ENCODE measurements around the gene ERBIN.

Gene ERBIN

GRCh38 chr5:65932676-65933075 is 6.3 kb downstream of the ERBIN start:
- no peak overlapping the region; the same call in 1 of the 2 replicates for H3K9ac ChIP-seq (ENCODE audit: low read length)
- H3K4me3 ChIP-seq (ENCODE audit: low read depth, low read length, poor library complexity, severe bottlenecking), result peak overlapping the region; percentile 5
- no peaks in the 10 kb centered on the region; the same call in none of the 2 replicates for H3F3A ChIP-seq (ENCODE audit: insufficient read depth, low read length)
- no peaks in the 10 kb centered on the region for H3K27me3 ChIP-seq (ENCODE audit: insufficient read depth, low read length)
- H3K27ac ChIP-seq (ENCODE audit: low read depth, low read length, poor library complexity, severe bottlenecking), result peak overlapping the region; percentile 89
- no peak overlapping the region for H2AFZ ChIP-seq (ENCODE audit: low read length)
- H3K9me2 ChIP-seq (ENCODE audit: low read depth, low read length), result no peaks in the 10 kb centered on the region
- no peaks in the 10 kb centered on the region for H3K9me3 ChIP-seq (ENCODE audit: low read length)
- TF ChIP-seq CTCF (IDR thresholded peaks at IDR 0.05; ENCODE audit: low read length) (no peak), EZH2 (IDR thresholded peaks at IDR 0.05; ENCODE audit: borderline replicate concordance, low read length) (no peak)
- H3K4me1 ChIP-seq (ENCODE audit: insufficient read depth, low read length, severe bottlenecking), result peaks cover 88% of the 10 kb centered on the region
- H3K36me3 ChIP-seq (ENCODE audit: insufficient read depth, low read length), result peaks cover 19% of the 10 kb centered on the region; the same call in 1 of the 2 replicates
- H3K79me2 ChIP-seq (ENCODE audit: insufficient read depth, low read length), result peaks cover 99% of the 10 kb centered on the region
- no peaks in the 10 kb centered on the region for H4K20me1 ChIP-seq (ENCODE audit: insufficient read depth, low read length)
- H3K4me2 ChIP-seq (ENCODE audit: low read length), result peak overlapping the region; percentile 46

- peak overlapping the region; percentile 2; the same call in 1 of the 2 replicates for H3K9ac ChIP-seq (ENCODE audit: low read length)
- peak overlapping the region; percentile 5 for H3K4me3 ChIP-seq (ENCODE audit: low read depth, low read length, poor library complexity, severe bottlenecking)
- peaks cover 19% of the 10 kb centered on the region; the same call in 1 of the 2 replicates for H3K36me3 ChIP-seq (ENCODE audit: insufficient read depth, low read length)
- H3K9me3 ChIP-seq (ENCODE audit: low read length), result no peaks in the 10 kb centered on the region
- no peak for TF ChIP-seq CTCF (IDR thresholded peaks at IDR 0.05; ENCODE audit: low read length)
- no peak for TF ChIP-seq EZH2 (IDR thresholded peaks at IDR 0.05; ENCODE audit: borderline replicate concordance, low read length)
- H2AFZ ChIP-seq (ENCODE audit: low read length), result no peak overlapping the region
- H3K27me3 ChIP-seq (ENCODE audit: insufficient read depth, low read length), result no peaks in the 10 kb centered on the region
- H3K79me2 ChIP-seq (ENCODE audit: insufficient read depth, low read length), result peaks cover 99% of the 10 kb centered on the region
- no peaks in the 10 kb centered on the region for H4K20me1 ChIP-seq (ENCODE audit: insufficient read depth, low read length)
- H3K27ac ChIP-seq (ENCODE audit: low read depth, low read length, poor library complexity, severe bottlenecking), result peak overlapping the region; percentile 89
- H3K9me2 ChIP-seq (ENCODE audit: low read depth, low read length), result no peaks in the 10 kb centered on the region
- H3F3A ChIP-seq (ENCODE audit: insufficient read depth, low read length), result no peaks in the 10 kb centered on the region; the same call in none of the 2 replicates
- H3K4me1 ChIP-seq (ENCODE audit: insufficient read depth, low read length, severe bottlenecking), result peaks cover 95% of the 10 kb centered on the region
- H3K4me2 ChIP-seq (ENCODE audit: low read length), result peak overlapping the region; percentile 46
Observed at GRCh38 chr5:65933295-65933694, 6.9 kb downstream of the ERBIN start.

- Histone ChIP-seq H3K4me2 (ENCODE audit: low read length) (peak overlapping the region; percentile 76), H3K9me3 (ENCODE audit: low read length) (0 out of 2 replicates have a peak, but pooled peaks cover under 1% of the 10 kb centered on the region), H3K79me2 (ENCODE audit: insufficient read depth, low read length) (peaks cover 83% of the 10 kb centered on the region), H4K20me1 (ENCODE audit: insufficient read depth, low read length) (no peaks in the 10 kb centered on the region), H3K9me2 (ENCODE audit: low read depth, low read length) (no peaks in the 10 kb centered on the region), H3K36me3 (ENCODE audit: insufficient read depth, low read length) (peaks cover 34% of the 10 kb centered on the region), H3K9ac (ENCODE audit: low read length) (no peak overlapping the region), H3F3A (ENCODE audit: insufficient read depth, low read length) (no peaks in the 10 kb centered on the region; the same call in 1 of the 2 replicates), H2AFZ (ENCODE audit: low read length) (no peak overlapping the region), H3K4me1 (ENCODE audit: insufficient read depth, low read length, severe bottlenecking) (peaks cover 57% of the 10 kb centered on the region), H3K27ac (ENCODE audit: low read depth, low read length, poor library complexity, severe bottlenecking) (peak overlapping the region; percentile 89), H3K4me3 (ENCODE audit: low read depth, low read length, poor library complexity, severe bottlenecking) (peak overlapping the region; percentile 49), H3K27me3 (ENCODE audit: insufficient read depth, low read length) (no peaks in the 10 kb centered on the region)
- TF ChIP-seq CTCF (IDR thresholded peaks at IDR 0.05; ENCODE audit: low read length) (no peak), EZH2 (IDR thresholded peaks at IDR 0.05; ENCODE audit: borderline replicate concordance, low read length) (no peak)
Observed at GRCh38 chr5:65938256-65938655, 11.9 kb downstream of the ERBIN start.

Measured in OCI-LY1 (cell line).